A549 (cell line): ENCODE data around the gene REEP5.

Experiments used
- CTCF ChIP-seq: fragments of >200 bp; sonication (Bioruptor Twin); formaldehyde crosslinking; IDR thresholded peaks from 3 replicates; pipeline ENCODE4 v1.5.1; 2016
- ELK1 ChIP-seq: fragments of 150-350 bp; IDR thresholded peaks from 2 replicates; pipeline ENCODE4 v1.6.1; 2014; ENCODE audit warnings: low read depth, mild to moderate bottlenecking, low read length
- EP300 ChIP-seq, 2 experiments: fragments of >200 bp; sonication (Bioruptor Twin); formaldehyde crosslinking; IDR thresholded peaks; 2 replicates in 1 of 2; 3 replicates in 1 of 2; pipeline ENCODE4 v1.6.1; 2016 to 2017
- JUNB ChIP-seq: fragments of >200 bp; sonication (Bioruptor Twin); formaldehyde crosslinking; IDR thresholded peaks from 2 replicates; pipeline ENCODE4 v1.6.1; 2016
- RAD21 ChIP-seq, 2 experiments: fragments of >200 bp in 1 of 2; sonication (Bioruptor Twin) in 1 of 2; formaldehyde crosslinking in 1 of 2; IDR thresholded peaks in 1 of 2; conservative IDR thresholded peaks in 1 of 2; 2 replicates in 1 of 2; 3 replicates in 1 of 2; pipeline ENCODE4 v1.6.1; 2012 to 2018; ENCODE audit warnings: inconsistent platforms in 1 of 2

GRCh38 chr5:112870966-112871365, 51.1 kb downstream of the REEP5 start:
- no peak for TF ChIP-seq CTCF
- no peak for TF ChIP-seq JUNB
- no peak for TF ChIP-seq ELK1
- no peak for TF ChIP-seq EP300 (IDR thresholded peaks at IDR 0.05)
- no peak for TF ChIP-seq RAD21 (conservative IDR thresholded peaks at IDR 0.05 in 1 of 2, IDR thresholded peaks at IDR 0.05 in 1 of 2)
